Astrocyte (in vitro differentiated cells and primary cell): Measurements from ENCODE around the gene INCA1. TPM values are rescaled to one million over a fixed set of nuclear protein-coding genes. Genes with fewer than 3 reads are reported as not detected.
A peak's percentile ranks its signal among the peaks of the same experiment; 100 is the strongest.

ENCODE experiments used
- DNase-seq: peaks from one replicate; pipeline ENCODE4 v3.0.0-alpha.2; 2010; ENCODE audit warnings: low read depth
- FAIRE-seq: peaks from 2 replicates; lab custom pipeline; 2011; peaks lifted over from hg19 to GRCh38; lab: Jason Lieb, UNC
- H2AFZ ChIP-seq: 2 replicates; pipeline ENCODE4 v1.6.0; 2012; ENCODE audit warnings: low read depth, low read length, inconsistent platforms
- H3K27ac ChIP-seq: 2 replicates; pipeline ENCODE4 v1.5.1; 2011; ENCODE audit warnings: low read depth, low read length, inconsistent platforms
- H3K27me3 ChIP-seq: 2 replicates; pipeline ENCODE4 v1.6.0; 2011; ENCODE audit warnings: low read length, inconsistent platforms; ENCODE audit not compliant: insufficient read depth
- H3K36me3 ChIP-seq: 2 replicates; pipeline ENCODE4 v1.5.1; 2011; ENCODE audit warnings: low read length, inconsistent platforms; ENCODE audit not compliant: insufficient read depth
- H3K4me1 ChIP-seq: 2 replicates; pipeline ENCODE4 v1.5.1; 2011; ENCODE audit warnings: low read length, inconsistent platforms; ENCODE audit not compliant: insufficient read depth
- H3K4me2 ChIP-seq: 2 replicates; pipeline ENCODE4 v1.6.0; 2012; ENCODE audit warnings: low read length, inconsistent platforms
- H3K4me3 ChIP-seq: 2 replicates; pipeline ENCODE4 v1.5.1; 2011; ENCODE audit warnings: low read depth, mild to moderate bottlenecking, low read length, inconsistent platforms; ENCODE audit not compliant: insufficient read depth
- H3K79me2 ChIP-seq: 2 replicates; pipeline ENCODE4 v1.6.0; 2012; ENCODE audit warnings: mild to moderate bottlenecking, low read length, inconsistent platforms; ENCODE audit not compliant: insufficient read depth
- H3K9ac ChIP-seq: 2 replicates; pipeline ENCODE4 v1.6.0; 2012; ENCODE audit warnings: mild to moderate bottlenecking, low read length, inconsistent platforms
- H3K9me3 ChIP-seq: 2 replicates; pipeline ENCODE4 v1.5.1; 2012; ENCODE audit warnings: low read depth, mild to moderate bottlenecking, low read length, inconsistent platforms; ENCODE audit not compliant: insufficient read depth
- H4K20me1 ChIP-seq: 2 replicates; pipeline ENCODE4 v1.6.0; 2012; ENCODE audit warnings: low read length, inconsistent platforms; ENCODE audit not compliant: insufficient read depth
- H3K27ac Mint-ChIP-seq: one replicate; pipeline ENCODE4 v1.8.0; 2021; ENCODE audit warnings: mild to moderate bottlenecking, mixed read lengths; ENCODE audit not compliant: unreplicated experiment
- H3K27me3 Mint-ChIP-seq: one replicate; pipeline ENCODE4 v1.8.0; 2021; ENCODE audit warnings: low read depth, mixed read lengths; ENCODE audit not compliant: unreplicated experiment
- H3K36me3 Mint-ChIP-seq: one replicate; pipeline ENCODE4 v1.8.0; 2021; ENCODE audit warnings: low read depth, mixed read lengths; ENCODE audit not compliant: unreplicated experiment
- H3K4me1 Mint-ChIP-seq: one replicate; pipeline ENCODE4 v1.8.0; 2021; ENCODE audit warnings: low read depth, mixed read lengths; ENCODE audit not compliant: unreplicated experiment
- H3K4me3 Mint-ChIP-seq: one replicate; pipeline ENCODE4 v1.8.0; 2021; ENCODE audit warnings: mild to moderate bottlenecking, moderate library complexity, mixed read lengths; ENCODE audit not compliant: unreplicated experiment
- H3K9me3 Mint-ChIP-seq: one replicate; pipeline ENCODE4 v1.8.0; 2021; ENCODE audit warnings: mild to moderate bottlenecking, mixed read lengths; ENCODE audit not compliant: unreplicated experiment
- CTCF ChIP-seq: IDR thresholded peaks from 2 replicates; pipeline ENCODE4 v1.5.1; 2011; ENCODE audit warnings: low read depth, mild to moderate bottlenecking, inconsistent platforms, low read length, moderate library complexity; ENCODE audit not compliant: insufficient read depth
- EZH2 ChIP-seq: IDR thresholded peaks from 2 replicates; pipeline ENCODE4 v1.6.1; 2012; ENCODE audit warnings: mild to moderate bottlenecking, low read length, inconsistent platforms; ENCODE audit not compliant: insufficient read depth
- total RNA-seq: library from RNA; stranded (reverse); gene quantifications from 2 replicates; pipeline ENCODE4 v1.2.1, GENCODE V29; 2021

Gene INCA1
- total RNA-seq, 1 donor from 2014 or later = 1.7 TPM

- Mint-ChIP-seq H3K9me3 (no peaks in the 10 kb centered on the region), H3K27me3 (no peaks in the 10 kb centered on the region), H3K27ac (no peak overlapping the region), H3K4me1 (peaks cover 8% of the 10 kb centered on the region), H3K4me3 (no peak overlapping the region), H3K36me3 (peaks cover 22% of the 10 kb centered on the region)
- Histone ChIP-seq H3K9me3 (no peaks in the 10 kb centered on the region), H3K79me2 (no peaks in the 10 kb centered on the region), H3K36me3 (peaks cover 20% of the 10 kb centered on the region), H3K27me3 (no peaks in the 10 kb centered on the region), H3K27ac (no peak overlapping the region), H3K9ac (no peak overlapping the region), H3K4me2 (no peak overlapping the region), H3K4me1 (peaks cover 6% of the 10 kb centered on the region), H2AFZ (no peak overlapping the region), H3K4me3 (no peak overlapping the region), H4K20me1 (peaks cover 8% of the 10 kb centered on the region)
- DNase-seq (no peak), FAIRE-seq (no peak)
- TF ChIP-seq EZH2 (no peak), CTCF (no peak)
Observed at GRCh38 chr17:5014357-5014756, 17.0 kb upstream of the INCA1 start.

- no peak overlapping the region for H3K27ac ChIP-seq
- H3K36me3 ChIP-seq = peaks cover 27% of the 10 kb centered on the region
- H2AFZ ChIP-seq = no peak overlapping the region
- H3K4me1 Mint-ChIP-seq = peaks cover 7% of the 10 kb centered on the region
- H3K27ac Mint-ChIP-seq = no peak overlapping the region
- DNase-seq (peak; percentile 38), FAIRE-seq (no peak)
- H3K27me3 Mint-ChIP-seq = no peaks in the 10 kb centered on the region
- peaks cover 17% of the 10 kb centered on the region for H4K20me1 ChIP-seq
- H3K9me3 Mint-ChIP-seq = no peaks in the 10 kb centered on the region
- no peaks in the 10 kb centered on the region for H3K9me3 ChIP-seq
- peaks cover 31% of the 10 kb centered on the region for H3K36me3 Mint-ChIP-seq
- H3K4me3 ChIP-seq = no peak overlapping the region
- no peak overlapping the region for H3K9ac ChIP-seq
- no peaks in the 10 kb centered on the region for H3K79me2 ChIP-seq
- no peak overlapping the region for H3K4me3 Mint-ChIP-seq
- H3K4me1 ChIP-seq = peaks cover 6% of the 10 kb centered on the region
- TF ChIP-seq CTCF = no peak
- TF ChIP-seq EZH2 = no peak
- H3K27me3 ChIP-seq = no peaks in the 10 kb centered on the region
- peak overlapping the region; percentile 4 for H3K4me2 ChIP-seq
Observed at GRCh38 chr17:5011928-5012327, 14.6 kb upstream of the INCA1 start.

GRCh38 chr17:5003214-5003867 is 6.0 kb upstream of the INCA1 start:
- FAIRE-seq (no peak), DNase-seq (no peak)
- no peak overlapping the region for H3K27ac ChIP-seq
- Mint-ChIP-seq H3K4me1 (peaks cover 10% of the 10 kb centered on the region), H3K27ac (no peak overlapping the region), H3K27me3 (no peaks in the 10 kb centered on the region), H3K9me3 (no peaks in the 10 kb centered on the region), H3K4me3 (no peak overlapping the region), H3K36me3 (peaks cover 48% of the 10 kb centered on the region)
- H3K4me1 ChIP-seq = peaks cover 18% of the 10 kb centered on the region
- H3K27me3 ChIP-seq = no peaks in the 10 kb centered on the region
- peaks cover 61% of the 10 kb centered on the region for H4K20me1 ChIP-seq
- no peak overlapping the region for H3K4me3 ChIP-seq
- no peak for TF ChIP-seq EZH2
- no peak for TF ChIP-seq CTCF
- no peaks in the 10 kb centered on the region for H3K9me3 ChIP-seq
- peaks cover 30% of the 10 kb centered on the region for H3K79me2 ChIP-seq
- H2AFZ ChIP-seq = no peak overlapping the region
- H3K36me3 ChIP-seq = peaks cover 42% of the 10 kb centered on the region
- H3K4me2 ChIP-seq = no peak overlapping the region
- no peak overlapping the region for H3K9ac ChIP-seq
